ENCODE results near the gene MGLL.

The MGLL gene

DNA sequence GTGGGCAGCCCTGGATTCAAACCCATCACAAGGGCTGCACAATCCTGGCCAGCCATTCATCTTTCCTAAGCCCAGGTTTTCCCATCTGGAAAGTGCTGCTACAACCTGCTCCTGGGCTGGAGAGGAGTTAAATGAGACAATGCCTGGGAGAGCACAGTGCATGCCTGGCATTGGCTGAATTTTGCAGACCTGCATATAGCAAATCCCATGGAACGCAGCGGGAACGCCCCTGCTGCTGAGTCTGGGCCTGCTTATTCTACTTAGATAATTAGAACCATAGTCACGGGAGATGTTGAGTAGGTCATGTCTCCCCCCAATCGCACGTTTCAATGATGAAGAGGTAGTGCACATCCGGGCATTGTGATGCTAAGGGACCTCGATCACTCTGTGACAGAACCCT, 102.9 kb downstream of the MGLL start:
- Histone ChIP-seq H3K27ac (no peak overlapping the region), H3K4me1 (ENCODE audit: low read depth, poor library complexity, severe bottlenecking) (peaks cover 34% of the 10 kb centered on the region), H3K9ac (no peak overlapping the region), H3K4me3 (IDR thresholded peaks at IDR 0.05; ENCODE audit: insufficient read depth, low read depth, low read length) (no peak overlapping the region), H3K4me2 (no peak overlapping the region), H3K36me3 (ENCODE audit: insufficient read depth) (no peaks in the 10 kb centered on the region), H3K27me3 (ENCODE audit: insufficient read depth, low read depth) (no peaks in the 10 kb centered on the region), H3K79me2 (ENCODE audit: insufficient read depth, low read depth) (no peaks in the 10 kb centered on the region), H4K20me1 (ENCODE audit: insufficient read depth) (no peaks in the 10 kb centered on the region), H2AFZ (ENCODE audit: low read depth) (no peak overlapping the region)
- TF ChIP-seq, protein P1, sequence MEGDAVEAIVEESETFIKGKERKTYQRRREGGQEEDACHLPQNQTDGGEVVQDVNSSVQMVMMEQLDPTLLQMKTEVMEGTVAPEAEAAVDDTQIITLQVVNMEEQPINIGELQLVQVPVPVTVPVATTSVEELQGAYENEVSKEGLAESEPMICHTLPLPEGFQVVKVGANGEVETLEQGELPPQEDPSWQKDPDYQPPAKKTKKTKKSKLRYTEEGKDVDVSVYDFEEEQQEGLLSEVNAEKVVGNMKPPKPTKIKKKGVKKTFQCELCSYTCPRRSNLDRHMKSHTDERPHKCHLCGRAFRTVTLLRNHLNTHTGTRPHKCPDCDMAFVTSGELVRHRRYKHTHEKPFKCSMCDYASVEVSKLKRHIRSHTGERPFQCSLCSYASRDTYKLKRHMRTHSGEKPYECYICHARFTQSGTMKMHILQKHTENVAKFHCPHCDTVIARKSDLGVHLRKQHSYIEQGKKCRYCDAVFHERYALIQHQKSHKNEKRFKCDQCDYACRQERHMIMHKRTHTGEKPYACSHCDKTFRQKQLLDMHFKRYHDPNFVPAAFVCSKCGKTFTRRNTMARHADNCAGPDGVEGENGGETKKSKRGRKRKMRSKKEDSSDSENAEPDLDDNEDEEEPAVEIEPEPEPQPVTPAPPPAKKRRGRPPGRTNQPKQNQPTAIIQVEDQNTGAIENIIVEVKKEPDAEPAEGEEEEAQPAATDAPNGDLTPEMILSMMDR (conservative IDR thresholded peaks at IDR 0.05; ENCODE audit: low read depth, low read length): no peak

DNA sequence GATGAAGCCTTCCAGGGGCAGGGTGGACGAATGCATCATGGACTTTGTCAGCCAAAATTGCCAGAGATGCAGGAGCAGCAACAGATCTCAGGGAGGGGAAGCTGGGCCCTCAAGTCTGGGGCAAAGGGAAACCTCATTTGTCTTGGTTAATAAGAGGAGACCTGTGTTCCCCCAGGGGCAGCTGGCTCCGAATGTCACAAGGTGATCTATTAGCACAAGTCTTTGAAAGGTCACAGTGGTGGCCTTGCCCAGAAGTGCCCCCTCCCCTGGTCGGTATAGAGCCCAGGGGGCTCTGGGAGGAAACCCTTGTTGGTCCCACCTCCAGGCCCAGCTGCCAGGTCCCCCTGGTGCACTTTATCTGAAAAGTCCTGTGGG, 103.4 kb downstream of the MGLL start:
- Histone ChIP-seq H3K4me1 (ENCODE audit: low read depth, poor library complexity, severe bottlenecking) (peaks cover 34% of the 10 kb centered on the region), H3K4me3 (IDR thresholded peaks at IDR 0.05; ENCODE audit: insufficient read depth, low read depth, low read length) (no peak overlapping the region)

DNA sequence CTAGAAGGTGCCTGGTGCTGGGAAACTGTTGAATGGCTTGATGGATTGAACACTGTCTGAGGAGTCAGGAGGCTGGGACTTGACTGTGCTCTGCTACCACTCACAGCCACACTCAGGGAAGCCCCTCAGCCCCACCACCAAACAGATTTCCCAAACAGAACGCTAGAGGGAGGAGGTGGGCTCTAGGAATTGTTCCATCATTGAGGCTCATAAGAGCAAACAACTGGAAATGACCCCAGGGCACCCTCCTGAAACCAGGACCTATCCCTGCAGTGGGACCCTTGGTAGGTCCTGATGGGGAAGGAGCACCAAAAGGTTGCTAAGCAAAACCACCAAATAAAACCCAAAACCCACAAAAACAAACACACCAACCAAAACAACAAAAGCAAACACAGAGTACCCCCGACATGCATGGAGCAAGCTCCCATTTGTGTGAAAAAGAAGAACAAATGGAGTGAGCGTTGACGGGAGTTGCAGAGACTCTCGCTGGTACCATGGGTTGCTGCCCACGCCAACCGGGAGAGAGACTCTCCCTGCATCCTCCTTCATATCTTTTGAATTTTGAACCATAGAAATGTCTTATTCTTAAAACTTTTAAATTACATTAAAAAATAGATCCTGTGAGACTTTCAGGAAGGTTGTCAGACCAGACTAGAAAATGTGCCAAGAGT, 103.9 kb downstream of the MGLL start:
- no peak overlapping the region for H3K4me3 ChIP-seq (IDR thresholded peaks at IDR 0.05; ENCODE audit: insufficient read depth, low read depth, low read length)
- peaks cover 34% of the 10 kb centered on the region for H3K4me1 ChIP-seq (ENCODE audit: low read depth, poor library complexity, severe bottlenecking)
- H4K20me1 ChIP-seq (ENCODE audit: insufficient read depth): no peaks in the 10 kb centered on the region
- TF ChIP-seq, protein P1 (conservative IDR thresholded peaks at IDR 0.05; ENCODE audit: low read depth, low read length): no peak
- H3K36me3 ChIP-seq (ENCODE audit: insufficient read depth): no peaks in the 10 kb centered on the region
- peak overlapping the region; percentile 74 for H3K4me2 ChIP-seq
- H2AFZ ChIP-seq (ENCODE audit: low read depth): peak overlapping the region; percentile 70; the same call in 1 of the 2 replicates
- peak overlapping the region; percentile 46 for H3K27ac ChIP-seq
- peak overlapping the region; percentile 20; the same call in 1 of the 2 replicates for H3K9ac ChIP-seq
- no peaks in the 10 kb centered on the region for H3K27me3 ChIP-seq (ENCODE audit: insufficient read depth, low read depth)
- no peaks in the 10 kb centered on the region for H3K79me2 ChIP-seq (ENCODE audit: insufficient read depth, low read depth)

More for the DNA sequence above, 103.4 kb downstream of the MGLL start:
- H2AFZ ChIP-seq (ENCODE audit: low read depth): no peak overlapping the region
- no peaks in the 10 kb centered on the region for H3K79me2 ChIP-seq (ENCODE audit: insufficient read depth, low read depth)
- H3K27ac ChIP-seq: no peak overlapping the region
- H3K9ac ChIP-seq: no peak overlapping the region
- H3K36me3 ChIP-seq (ENCODE audit: insufficient read depth): no peaks in the 10 kb centered on the region
- no peaks in the 10 kb centered on the region for H4K20me1 ChIP-seq (ENCODE audit: insufficient read depth)
- TF ChIP-seq, protein P1 (conservative IDR thresholded peaks at IDR 0.05; ENCODE audit: low read depth, low read length): no peak
- no peaks in the 10 kb centered on the region for H3K27me3 ChIP-seq (ENCODE audit: insufficient read depth, low read depth)
- H3K4me2 ChIP-seq: peak overlapping the region; percentile 74; the same call in 1 of the 2 replicates

DNA sequence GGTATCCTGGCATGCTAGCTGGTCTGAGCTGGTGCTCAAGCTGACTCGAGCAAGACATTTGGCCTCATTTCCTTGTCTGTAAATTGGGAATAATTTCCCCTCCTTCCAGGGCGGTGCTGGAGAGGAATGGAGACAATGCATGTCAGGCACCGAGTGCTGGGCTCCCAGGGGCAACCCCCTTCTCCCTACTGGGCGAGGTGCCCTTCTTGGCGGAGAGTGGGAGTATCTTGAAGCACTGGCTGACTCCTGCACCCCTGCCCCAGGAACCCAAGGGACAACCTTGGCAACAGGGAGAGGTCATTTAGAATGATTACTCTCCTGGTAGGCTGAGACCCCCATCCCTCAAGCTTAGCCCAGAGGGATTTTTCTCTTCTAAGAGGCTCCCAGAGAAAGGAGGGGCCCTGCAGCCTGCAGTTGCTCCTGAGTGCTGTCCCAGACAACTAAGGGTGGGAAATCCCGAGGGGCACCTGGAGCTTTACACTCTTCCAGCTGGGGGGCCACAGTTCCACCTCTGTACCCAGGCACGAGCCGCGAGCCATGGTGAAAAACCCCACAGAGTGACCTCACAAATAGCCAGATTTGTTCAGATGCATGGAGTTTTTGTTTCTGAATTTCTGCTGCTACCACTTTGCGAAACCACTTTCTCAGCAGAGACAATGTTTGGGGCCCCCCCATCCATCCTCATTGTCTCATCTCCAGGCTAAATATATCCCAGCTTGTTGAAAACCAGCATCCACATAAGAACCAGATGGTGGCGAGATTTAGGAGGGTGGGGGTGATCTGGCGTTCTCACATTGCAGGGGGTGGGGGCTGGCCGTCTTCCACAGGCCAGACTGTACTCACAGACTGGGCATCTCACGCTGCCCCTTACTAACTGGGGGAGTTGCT, 104.7 kb downstream of the MGLL start:
- peaks cover 34% of the 10 kb centered on the region for H3K4me1 ChIP-seq (ENCODE audit: low read depth, poor library complexity, severe bottlenecking)
- H4K20me1 ChIP-seq (ENCODE audit: insufficient read depth): no peaks in the 10 kb centered on the region
- no peaks in the 10 kb centered on the region for H3K79me2 ChIP-seq (ENCODE audit: insufficient read depth, low read depth)
- H3K27ac ChIP-seq: peak overlapping the region; percentile 46
- H3K36me3 ChIP-seq (ENCODE audit: insufficient read depth): no peaks in the 10 kb centered on the region
- peak overlapping the region; percentile 20; the same call in 1 of the 2 replicates for H3K9ac ChIP-seq
- H3K4me3 ChIP-seq (IDR thresholded peaks at IDR 0.05; ENCODE audit: insufficient read depth, low read depth, low read length): no peak overlapping the region
- peak overlapping the region; percentile 70; the same call in 1 of the 2 replicates for H2AFZ ChIP-seq (ENCODE audit: low read depth)
- TF ChIP-seq, protein P1 (conservative IDR thresholded peaks at IDR 0.05; ENCODE audit: low read depth, low read length): no peak
- no peaks in the 10 kb centered on the region for H3K27me3 ChIP-seq (ENCODE audit: insufficient read depth, low read depth)
- H3K4me2 ChIP-seq: peak overlapping the region; percentile 74

All from KMS-11 (cell line).